PC-3 (cell line): ENCODE results near the gene IGFBP1.

Experiments used
- CTCF ChIP-seq: fragments of 300-600 bp; sonication (generic); conservative IDR thresholded peaks from 2 replicates; pipeline ENCODE4 v1.5.1; 2017; ENCODE audit warnings: antibody characterized with exemption, low read depth, mild to moderate bottlenecking, low read length
- EZH2 ChIP-seq: fragments of 300-600 bp; sonication (generic); IDR thresholded peaks from one replicate; pipeline ENCODE4 v1.6.1; 2017; ENCODE audit warnings: antibody characterized with exemption, mild to moderate bottlenecking, low read length; ENCODE audit not compliant: unreplicated experiment
- EZH2phosphoT487 ChIP-seq: fragments of 300-600 bp; sonication (generic); IDR thresholded peaks from 2 replicates; pipeline ENCODE4 v1.6.1; 2018; ENCODE audit warnings: mild to moderate bottlenecking, antibody characterized with exemption, low read length, borderline replicate concordance

GRCh38 chr7:45881759-45882464, 6.4 kb upstream of the IGFBP1 start:
- TF ChIP-seq CTCF (no peak), EZH2 (no peak), EZH2phosphoT487 (no peak)
